ENCODE results near the gene TRIM62.
"Not testable (repeated sequence)": the region's sequence is repeated elsewhere in the genome, so short reads cannot be mapped to it uniquely, and the experiment has no call there.

Gene TRIM62

DNA sequence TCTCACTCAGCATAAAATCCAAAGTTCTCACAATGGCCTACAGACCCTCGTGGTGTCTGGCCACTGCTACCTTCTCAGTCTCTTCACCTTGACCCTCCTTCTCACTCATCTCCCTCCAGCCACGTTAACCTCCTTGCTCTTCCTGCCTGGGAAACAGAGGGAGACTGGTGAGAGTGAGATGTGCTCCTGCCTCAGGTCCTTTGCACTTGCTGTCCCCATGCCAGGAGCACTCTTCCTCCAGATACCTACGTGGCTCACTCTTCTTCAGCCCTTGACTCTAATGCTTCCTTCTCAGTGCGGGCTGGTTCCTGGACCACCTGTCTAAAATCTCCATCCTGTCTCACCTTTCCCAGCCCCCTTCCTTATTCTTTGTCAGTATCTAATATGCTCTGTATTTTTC, 24.7 kb downstream of the TRIM62 start:
- DNase-seq, result no peak

DNA sequence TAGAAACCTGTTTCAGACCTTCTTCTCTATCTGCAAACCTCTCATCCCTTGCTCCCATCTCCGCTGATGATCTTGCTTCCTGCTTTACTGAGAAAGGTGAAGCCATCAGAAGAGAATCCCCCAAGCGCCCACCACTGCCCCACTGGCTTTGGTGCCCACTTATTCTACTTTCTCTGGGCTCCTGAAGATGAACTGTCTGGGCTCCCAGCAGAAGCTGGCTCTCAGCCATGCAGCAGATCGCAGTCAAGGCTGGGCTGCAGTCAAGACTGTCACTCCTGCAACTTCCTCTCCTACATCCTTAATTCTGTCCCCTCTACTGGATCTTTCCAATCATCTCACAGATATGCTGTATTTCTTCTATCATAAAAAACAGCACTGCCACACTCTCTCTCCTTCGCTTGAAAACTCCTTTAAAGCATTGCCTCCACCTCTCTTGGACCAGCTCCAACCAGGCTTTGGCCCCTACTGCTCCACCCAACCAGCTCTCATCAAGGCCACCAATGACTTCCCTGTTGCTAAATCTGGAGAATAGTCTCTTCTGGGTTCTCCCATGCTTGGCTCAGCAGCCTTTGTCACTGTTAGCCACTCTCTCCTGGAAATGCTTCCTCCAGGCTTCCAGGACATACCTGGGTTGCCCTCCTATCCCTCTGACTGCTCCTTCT, 25.8 kb downstream of the TRIM62 start:
- no peak for DNase-seq

DNA sequence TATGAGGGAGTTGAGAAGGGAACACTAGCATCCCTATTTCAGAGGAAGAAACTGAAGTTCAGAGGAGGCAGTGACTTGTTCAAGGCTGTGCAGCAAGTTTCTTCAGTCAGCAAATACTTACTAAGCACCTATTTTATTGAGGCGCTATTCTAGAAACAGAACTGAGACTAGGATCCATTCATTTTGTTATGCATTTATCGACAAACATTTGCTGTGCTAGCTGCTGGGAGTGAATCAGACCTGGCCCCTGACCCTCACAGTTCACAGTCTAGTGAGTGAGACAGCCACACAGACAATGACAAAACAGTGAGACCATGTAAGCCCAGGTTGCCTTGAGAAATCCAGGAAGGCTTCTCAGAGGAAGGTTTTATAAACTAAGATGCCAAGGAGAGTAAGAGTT, 28.2 kb downstream of the TRIM62 start:
- no peak for DNase-seq

DNA sequence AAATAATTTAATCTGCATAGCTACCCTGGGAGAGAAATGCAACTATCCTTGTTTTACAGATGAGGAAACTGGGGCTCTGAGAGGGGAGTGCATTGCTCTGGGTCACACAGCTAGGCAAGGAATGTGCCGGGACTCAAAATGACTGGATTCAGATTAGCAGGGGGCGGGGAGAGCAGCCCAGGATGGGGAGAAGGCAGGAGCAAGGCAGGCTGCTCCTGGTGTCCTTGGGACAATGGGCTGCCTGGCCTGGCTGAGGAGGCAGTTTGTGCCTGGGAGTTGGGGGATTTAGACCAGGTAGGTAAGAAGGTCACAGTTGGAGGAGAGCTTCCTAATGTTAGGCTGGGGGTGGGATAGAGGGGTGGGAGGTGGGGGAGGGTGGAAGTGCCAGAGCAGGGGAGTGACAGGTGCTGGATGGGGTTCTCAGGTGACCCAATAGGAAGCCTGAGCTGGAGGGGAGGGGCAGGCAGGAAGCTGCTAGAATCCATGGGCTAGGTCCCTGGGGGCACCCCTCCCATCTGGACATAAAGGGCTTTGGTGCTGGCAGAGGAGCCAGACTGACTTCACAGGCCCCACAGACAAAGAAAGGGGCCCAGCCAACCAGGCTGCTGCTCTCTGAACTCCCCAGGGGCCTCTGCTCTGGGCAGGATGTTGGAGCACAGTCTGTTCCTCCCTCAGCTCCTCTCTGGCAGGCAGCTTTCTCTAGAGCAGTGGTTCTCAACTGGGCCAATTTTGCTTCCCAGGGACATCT, 29.0 kb downstream of the TRIM62 start:
- no peak for DNase-seq

DNA sequence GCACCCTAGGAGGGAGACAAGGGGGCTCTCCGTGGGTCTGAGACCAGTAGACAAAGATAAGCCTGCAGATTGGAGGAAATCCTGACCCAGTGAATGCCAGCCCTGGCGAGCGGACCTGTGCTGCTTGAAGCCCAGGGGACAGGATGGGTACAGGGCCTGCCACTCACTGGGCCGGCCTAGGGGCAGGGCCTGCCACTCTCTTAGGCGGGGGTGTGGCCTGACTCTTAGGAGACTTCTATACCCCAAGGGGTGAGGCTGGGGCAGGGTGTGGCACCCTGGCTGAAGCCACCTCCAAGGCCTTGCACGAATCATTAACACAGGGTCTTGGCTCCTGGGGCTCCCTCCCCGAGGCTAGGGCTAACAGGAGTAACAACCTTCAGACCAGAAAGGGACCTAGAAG, 30.7 kb downstream of the TRIM62 start:
- no peak for DNase-seq

DNA sequence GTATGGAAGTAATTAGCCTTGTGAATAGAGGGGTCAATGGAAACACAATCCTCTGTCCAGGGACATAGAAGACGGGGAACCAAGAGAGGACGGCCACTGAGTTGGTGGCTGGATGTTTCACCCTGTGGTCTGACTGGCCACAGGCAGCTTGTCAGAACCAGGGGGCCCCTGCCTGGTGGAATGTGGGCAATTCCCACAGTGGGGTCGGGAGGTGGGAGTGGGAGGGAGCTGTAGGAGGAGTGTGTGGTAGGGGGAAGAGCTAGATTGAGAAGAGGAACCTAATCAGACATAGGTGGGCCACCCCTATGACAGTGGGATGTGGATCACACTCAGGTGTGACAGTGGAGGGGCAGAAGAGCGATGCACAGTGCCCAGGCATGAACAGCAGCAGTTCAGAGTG, 31.3 kb downstream of the TRIM62 start:
- DNase-seq, result no peak

DNA sequence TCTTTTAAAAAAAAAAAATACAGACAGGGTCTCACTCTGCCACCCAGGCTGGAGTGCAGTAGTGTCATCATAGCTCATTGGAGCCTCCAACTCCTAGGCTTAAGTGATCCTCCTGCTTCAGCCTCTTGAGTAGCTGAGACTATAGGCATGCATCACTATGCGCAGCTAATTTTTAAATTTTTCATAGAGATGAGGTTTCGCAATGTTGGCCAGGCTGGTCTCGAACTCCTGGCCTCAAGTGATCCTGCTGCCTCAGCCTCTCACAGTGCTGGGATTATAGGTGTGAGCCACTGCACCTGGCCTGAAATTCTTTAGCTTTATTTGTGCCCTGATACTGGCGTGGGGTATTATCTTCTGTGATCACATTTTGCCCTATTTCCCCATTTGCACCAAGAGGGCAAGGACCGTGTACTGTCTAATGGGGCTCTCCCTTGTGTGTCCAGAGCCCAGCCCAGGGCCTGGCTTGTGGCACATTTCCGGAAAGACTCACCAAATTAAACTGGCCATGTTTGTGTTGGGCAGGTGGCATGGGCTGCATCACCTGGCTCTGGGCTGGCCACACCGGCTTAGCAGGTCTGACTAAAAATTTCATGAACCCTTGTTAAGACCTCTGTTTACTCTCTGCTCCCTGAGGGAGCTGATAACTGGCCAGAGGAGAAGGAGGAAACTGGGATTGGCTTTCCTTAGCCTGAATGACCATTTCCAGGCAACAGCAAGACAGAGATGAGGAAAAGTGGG, 32.2 kb downstream of the TRIM62 start:
- no peak for DNase-seq

DNA sequence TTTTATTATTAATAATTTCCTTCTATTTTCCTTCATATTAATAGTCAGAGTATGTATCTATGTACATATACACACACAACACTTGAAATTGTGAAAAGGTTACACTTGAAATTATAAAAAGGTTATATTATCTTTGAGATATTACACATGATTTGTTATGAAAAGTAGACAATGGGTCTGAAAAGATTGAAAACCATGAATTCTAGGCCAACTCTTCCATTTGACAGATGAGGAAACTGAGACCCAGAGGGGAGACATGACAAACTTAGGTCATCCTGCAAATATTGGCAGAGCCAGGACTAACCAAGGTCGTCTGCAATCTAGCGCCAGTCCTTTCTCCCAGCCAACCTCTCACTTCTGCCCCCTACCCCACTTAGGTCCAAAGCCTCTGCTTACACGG, 33.2 kb downstream of the TRIM62 start:
- no peak for DNase-seq

DNA sequence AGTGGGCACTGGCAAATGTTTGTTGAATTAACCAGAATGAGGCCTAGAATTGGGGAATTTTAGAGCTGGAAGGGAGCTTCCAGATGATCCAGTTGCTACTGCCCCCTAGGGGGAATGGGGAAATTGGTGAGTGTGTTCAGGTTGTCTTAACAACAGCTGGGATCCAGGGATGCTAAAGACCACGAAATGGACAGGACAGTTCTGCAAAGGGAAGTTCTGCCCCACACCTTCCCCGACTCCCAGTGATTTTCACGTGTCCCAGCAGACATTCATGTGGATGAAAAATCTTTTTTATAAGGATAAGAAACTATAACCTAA, 33.9 kb downstream of the TRIM62 start:
- DNase-seq, result no peak

DNA sequence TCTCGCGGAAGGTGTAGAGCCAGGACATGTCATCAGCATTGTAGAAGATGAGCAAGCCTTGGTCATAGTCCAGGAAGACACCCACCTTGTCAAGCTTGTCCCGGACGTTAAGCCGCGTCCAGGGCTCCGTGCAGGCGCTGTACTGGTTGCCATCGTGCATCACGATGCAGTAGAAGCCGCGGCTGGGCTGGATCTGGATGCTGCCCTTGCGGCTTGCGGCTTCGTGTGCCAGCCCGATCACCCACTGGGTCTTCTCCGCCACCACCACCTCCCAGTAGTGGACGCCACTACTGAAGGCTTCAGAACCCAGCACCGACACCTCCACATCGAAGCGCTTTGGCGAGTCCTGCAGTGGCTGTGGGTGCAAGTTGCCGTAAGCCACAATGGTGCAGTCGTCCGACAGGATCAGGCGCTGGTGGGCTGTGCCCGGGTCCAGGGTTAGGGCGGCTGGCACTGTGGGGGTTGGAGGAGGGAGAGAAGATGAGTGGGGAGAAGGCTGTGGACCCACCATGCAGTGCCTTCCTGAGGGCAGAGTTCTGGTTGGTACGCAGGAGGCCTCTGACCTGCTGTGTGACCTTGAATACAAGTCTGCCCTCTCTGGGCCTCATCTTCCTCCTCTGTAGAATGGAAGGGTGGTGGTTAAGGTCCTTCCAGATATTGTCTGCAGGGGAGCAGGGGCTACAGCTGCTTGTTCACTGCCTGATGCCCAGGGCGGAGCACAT, 34.4 kb downstream of the TRIM62 start:
- DNase-seq, result no peak

DNA sequence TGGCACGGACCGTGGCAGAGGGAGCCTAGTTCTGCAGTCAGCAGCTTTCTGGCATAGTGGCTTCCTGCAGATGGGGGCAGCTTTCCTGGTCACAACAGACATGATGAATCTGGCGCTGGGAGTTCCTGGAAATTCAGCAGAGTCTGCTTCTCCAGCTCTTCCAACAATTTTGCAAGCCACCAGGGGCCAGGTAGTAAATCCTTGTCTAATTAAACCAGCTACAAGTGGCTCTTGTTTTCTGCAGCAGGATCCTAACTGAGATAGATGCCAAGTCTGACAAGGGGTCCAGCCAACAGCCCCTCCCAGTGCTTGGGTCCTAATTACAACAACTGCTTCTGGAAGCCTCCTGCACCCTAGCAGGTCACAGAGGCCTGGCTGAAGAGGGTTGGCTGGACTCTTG, 35.8 kb downstream of the TRIM62 start:
- DNase-seq, result no peak

DNA sequence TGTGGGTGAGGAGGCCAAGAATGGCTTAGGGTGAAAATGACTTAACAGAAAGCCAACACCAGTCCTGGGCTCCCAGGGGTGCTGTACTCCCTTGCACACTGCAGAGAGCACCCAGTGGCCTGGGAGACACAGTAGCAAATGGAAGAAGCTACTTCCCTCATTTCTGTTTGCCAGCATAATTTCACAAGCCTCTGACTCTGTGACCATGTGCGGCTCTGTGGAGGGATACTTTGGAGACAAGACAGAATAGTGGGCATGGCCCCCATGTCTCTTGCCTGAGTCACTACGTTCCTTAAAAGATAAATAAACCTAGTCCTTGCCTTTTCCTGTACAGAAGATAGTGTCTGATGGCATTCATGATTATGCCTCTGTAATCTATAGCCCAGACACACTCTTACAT, 38.1 kb downstream of the TRIM62 start:
- DNase-seq, result no peak

DNA sequence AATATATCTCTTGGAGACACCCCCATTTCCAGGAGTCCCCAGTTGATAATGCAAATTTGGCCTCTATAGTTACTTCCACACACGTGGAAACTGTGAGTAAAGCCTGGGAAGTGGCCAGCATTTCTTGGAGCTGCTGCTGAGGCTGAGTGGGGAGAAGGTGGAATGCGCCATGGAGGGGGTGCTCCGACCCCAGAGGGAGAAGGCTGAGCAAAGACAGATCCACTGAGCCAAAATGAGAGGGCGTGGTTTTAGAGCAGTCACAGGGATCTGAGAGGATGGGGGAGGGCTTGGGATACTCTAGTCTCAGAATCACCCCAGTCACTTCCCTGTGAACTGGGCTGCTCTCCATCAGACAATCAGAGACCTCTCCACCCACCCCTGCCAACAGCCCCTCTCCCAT, 38.7 kb downstream of the TRIM62 start:
- DNase-seq, result no peak

DNA sequence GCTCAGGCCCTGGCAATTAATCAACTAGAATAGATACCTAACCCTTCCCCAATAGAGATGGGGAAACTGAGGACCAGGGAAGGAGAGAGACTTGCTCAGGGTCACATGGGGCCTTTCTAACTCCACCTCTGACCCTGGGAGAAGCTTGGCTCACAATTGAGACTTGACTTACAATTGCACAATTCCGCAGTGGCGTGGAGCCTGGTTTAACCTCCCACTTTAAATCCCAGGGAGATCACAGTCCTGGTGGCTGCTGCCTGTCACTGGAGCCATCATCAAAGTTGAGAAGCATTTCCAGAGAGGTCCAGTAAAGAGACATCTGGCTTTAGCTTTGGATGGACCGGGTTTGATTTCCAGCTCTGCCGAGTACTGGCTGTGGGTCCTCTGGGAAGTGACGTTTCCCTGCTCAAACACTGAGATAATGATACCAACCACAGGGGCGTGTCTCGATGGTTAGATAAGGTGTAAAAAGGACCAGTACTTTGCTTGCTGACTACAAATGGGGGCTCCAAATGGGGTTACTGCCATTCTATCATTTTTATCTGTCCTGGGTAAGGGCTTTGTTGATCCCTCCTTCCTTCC, 39.3 kb downstream of the TRIM62 start:
- DNase-seq, result no peak

DNA sequence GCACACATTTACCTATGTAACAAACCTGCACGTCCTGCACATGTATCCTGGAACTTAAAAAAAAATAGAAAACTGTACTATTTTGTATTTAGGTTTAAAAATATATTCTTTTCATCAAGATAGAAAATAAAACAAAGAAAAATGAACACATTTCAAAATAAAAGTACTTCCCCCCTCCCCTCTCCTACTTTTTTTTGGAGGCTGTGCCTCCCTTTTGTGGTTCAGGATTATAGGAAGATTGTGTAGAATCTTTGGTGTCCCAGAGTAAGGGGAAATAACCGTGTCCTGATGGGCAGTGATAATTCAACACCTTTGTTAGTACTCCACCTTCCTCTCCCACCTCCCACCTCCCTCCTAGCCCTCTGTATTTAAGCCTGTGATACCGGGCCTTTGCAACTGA, 40.1 kb downstream of the TRIM62 start:
- DNase-seq, result no peak

DNA sequence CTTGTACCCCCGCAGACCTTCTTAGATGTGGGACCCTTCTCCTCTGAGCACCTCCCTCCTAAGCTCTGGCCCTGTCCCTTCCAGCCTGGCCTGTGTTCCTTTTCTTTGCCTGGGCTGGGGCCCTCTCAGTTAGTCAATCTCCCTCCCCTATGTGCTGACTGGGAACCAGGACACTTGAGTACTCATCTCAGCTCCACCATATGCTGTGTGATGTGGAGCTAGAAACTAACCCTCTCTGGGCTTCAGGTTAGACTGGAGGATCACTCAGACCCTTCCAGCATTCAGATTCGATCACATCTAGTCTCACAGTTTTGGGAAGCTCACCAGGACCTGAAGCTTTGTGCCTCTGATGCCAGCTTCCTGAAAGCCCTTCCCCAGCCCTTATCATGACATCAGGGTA, 40.6 kb downstream of the TRIM62 start:
- no peak for DNase-seq

DNA sequence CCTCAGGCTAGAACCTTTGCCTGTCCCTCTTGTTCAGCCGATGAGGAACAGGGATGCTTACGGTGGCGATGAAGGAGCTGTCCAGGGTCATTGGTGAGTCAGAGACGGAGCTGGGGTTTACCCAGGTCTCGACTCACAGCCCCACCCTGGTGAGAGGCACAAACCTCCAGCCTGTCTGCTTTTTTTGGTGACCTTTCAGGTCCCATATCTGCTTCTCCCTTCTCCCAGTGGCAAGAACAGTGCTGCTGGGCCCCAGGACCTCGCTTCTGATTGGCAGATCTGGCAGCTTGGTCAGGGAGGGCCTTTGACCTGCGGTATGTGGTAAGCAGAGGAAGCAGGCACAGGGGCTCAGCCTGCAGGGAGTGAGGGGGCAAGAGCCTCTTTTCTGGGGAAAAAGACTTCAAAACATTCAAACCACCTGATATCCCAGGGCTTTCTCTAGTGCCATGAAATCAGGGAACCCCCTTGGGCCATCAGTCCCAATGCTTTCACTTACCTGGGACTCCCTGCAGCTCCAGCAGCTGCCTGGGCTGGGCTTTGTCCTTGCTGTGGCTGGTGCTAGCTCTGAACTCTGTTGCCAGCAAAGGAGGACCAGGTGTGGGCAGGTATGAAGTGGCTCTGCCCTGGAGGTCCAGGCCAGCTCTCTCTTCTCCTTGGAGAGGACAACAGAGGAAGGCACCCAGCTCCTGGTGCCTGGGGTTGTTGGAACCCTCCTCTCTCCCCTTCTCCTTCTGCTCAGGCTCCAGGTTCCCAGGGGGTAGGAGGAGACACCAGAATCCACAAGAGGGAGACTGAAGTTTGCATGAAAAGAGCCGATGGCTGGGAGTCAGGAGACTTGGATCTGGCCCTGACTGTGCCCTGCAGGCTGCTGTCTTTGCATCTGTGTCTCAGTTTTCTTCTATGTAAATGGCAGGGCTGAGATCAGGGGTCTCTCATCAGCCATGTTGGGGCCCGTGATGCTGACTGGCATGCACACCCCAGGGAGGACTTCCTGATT, 41.4 kb downstream of the TRIM62 start:
- DNase-seq, result no peak

DNA sequence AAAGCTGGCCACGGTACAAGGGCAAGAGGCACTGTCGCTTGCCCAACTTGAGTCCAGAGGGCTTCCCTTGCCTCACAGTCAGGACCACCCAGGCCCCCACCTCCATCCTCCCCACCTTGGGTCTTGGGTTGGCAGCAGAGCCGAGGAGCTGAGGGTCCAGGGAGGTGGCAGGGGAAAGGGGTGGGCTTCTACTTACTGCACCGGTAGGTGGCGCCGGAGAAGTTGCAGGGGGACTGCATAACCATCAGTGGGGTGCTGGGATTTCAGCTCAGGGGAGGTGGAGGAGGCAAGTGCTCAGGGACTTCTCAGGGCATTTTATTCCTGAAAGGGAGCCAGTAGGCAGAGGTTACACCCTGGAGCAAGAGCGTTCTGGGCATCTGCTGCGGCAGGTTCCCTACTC, 44.0 kb downstream of the TRIM62 start:
- no peak for DNase-seq

DNA sequence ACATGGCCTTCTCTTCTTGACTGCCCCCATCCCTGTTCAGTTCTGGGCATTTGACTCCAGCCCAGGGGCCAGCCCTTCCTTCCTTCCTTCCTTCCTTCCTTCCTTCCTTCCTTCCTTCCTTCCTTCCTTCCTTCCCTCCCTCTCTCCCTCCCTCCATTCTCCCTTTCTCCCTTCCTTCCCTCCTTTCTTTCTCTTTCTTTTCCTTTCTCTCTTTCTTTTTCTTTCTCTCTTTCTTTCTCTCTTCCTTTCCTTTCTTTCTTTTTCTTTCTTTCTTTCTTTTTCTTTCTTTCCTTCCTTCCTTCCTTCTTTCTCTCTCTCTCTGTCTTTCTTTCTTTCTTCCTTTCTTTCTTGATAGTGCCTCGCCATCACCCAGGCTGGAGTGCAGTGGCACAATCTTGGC, 45.8 kb downstream of the TRIM62 start:
- not testable (repeated sequence) for DNase-seq

DNA sequence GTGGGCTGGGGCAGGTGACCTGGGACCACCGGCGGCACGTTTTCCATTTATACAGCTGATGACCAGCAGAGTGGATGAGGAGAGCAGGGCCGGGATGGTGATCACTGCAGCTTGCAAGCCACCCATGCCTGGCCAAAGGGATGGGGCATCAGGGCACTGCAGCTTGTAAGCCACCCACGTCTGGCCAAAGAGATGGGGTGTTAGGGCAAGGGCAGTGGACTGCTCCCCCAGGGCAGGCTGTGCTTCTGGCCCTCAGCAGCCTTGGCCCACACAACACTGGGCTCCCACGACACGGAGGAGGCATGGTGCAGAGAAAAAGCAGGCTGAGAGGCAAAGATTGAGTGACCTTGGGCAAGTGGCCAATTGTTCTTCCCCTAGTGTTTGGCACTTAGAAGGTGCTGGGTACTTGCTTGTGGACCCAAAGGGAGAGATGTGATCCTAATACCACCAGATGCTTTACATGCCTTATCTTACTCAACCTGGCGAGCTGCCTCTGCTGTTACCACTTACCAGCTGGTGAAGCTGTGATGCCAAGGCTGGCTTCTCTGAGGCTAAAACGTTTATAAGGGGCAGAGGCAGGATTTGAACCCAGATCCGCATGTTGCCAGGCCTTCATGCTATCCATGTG, 48.3 kb downstream of the TRIM62 start:
- DNase-seq, result no peak

DNA sequence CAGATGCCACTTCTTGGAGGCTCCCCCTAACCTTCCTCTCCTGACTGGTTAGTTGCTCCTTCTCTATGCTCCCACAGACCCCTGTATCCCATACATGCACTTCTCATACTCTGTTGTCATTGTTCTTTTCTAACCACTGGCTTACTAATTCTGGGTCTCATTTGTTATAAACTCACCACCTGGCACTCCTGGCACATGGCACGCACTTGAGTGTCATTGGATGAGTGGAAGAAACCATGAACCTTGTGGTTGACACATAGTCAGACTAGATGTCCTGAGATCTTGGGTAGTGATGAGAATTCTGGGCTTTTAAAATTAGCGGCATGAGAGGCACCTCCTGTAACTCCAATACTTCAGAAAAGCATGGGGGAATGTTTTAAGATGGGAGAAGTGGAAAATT, 49.3 kb downstream of the TRIM62 start:
- DNase-seq, result no peak

DNA sequence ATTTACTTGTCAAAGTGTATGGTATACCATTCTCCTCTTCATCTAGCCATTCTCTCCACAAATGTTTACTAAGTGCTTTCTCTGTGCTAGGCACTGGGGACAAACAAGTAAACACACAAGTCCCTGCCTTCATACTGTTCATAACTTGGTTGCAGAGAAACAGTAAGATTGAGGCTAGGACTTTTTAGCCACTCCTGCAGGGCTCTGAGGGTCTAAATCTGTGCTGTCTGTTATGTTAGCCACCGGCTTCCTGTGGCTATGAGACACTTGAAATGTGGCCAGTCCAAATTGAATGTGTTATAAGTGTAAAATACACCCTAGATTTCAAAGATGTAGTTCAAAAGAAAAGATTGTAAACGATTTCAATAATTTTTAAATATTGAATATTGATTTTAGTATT, 50.7 kb downstream of the TRIM62 start:
- DNase-seq, result no peak

All from SIG-M5 (cell line).